Duodenal mucosa (tissue), 2 donors: ENCODE measurements around the gene NUP214.

Experiments
- H3K27ac ChIP-seq: one replicate; pipeline ENCODE4 v1.7.0; 2013; ENCODE audit warnings: low read depth, low read length
- H3K27me3 ChIP-seq, 2 donors: one replicate each; pipeline ENCODE4 v1.7.0; 2013; ENCODE audit warnings: low read length in 2 of 2, control low read depth in 1 of 2; ENCODE audit not compliant: insufficient read depth in 2 of 2, control insufficient read depth in 1 of 2
- H3K36me3 ChIP-seq, 2 donors: one replicate each; pipeline ENCODE4 v1.7.0; 2013; ENCODE audit warnings: low read length in 2 of 2, control low read depth in 1 of 2; ENCODE audit not compliant: insufficient read depth in 2 of 2, control insufficient read depth in 1 of 2
- H3K4me1 ChIP-seq, 2 donors: one replicate each; pipeline ENCODE4 v1.7.0; 2013; ENCODE audit warnings: low read length in 2 of 2, control low read depth in 1 of 2; ENCODE audit not compliant: insufficient read depth in 2 of 2, control insufficient read depth in 1 of 2
- H3K4me3 ChIP-seq, 2 donors: one replicate each; pipeline ENCODE4 v1.7.0; 2013; ENCODE audit warnings: low read length in 2 of 2, low read depth in 1 of 2
- H3K9ac ChIP-seq, 2 donors: one replicate each; pipeline ENCODE4 v1.7.0; 2013; ENCODE audit warnings: low read length in 2 of 2, low read depth in 1 of 2
- H3K9me3 ChIP-seq, 2 donors: one replicate each; pipeline ENCODE4 v1.7.0; 2013; ENCODE audit warnings: low read length in 2 of 2, control low read depth in 1 of 2; ENCODE audit not compliant: control insufficient read depth in 1 of 2

Gene NUP214

GRCh38 chr9:131087354-131087893, 38.0 kb upstream of the NUP214 start:
- H3K27ac ChIP-seq = no peak overlapping the region
- no peaks in the 10 kb centered on the region for H3K27me3 ChIP-seq
- no peaks in the 10 kb centered on the region for H3K4me1 ChIP-seq
- no peak overlapping the region for H3K9ac ChIP-seq
- no peak overlapping the region for H3K4me3 ChIP-seq
- H3K9me3 ChIP-seq = no peaks in the 10 kb centered on the region
- no peaks in the 10 kb centered on the region for H3K36me3 ChIP-seq

GRCh38 chr9:131090025-131090787, 35.2 kb upstream of the NUP214 start:
- Histone ChIP-seq H3K27me3 (peaks cover 7 to 14% of the 10 kb centered on the region in 2 donors), H3K9ac (no peak overlapping the region), H3K4me3 (no peak overlapping the region), H3K4me1 (peaks cover 0 to 6% of the 10 kb centered on the region in 2 donors), H3K9me3 (no peaks in the 10 kb centered on the region), H3K27ac (no peak overlapping the region), H3K36me3 (no peaks in the 10 kb centered on the region)

DNA sequence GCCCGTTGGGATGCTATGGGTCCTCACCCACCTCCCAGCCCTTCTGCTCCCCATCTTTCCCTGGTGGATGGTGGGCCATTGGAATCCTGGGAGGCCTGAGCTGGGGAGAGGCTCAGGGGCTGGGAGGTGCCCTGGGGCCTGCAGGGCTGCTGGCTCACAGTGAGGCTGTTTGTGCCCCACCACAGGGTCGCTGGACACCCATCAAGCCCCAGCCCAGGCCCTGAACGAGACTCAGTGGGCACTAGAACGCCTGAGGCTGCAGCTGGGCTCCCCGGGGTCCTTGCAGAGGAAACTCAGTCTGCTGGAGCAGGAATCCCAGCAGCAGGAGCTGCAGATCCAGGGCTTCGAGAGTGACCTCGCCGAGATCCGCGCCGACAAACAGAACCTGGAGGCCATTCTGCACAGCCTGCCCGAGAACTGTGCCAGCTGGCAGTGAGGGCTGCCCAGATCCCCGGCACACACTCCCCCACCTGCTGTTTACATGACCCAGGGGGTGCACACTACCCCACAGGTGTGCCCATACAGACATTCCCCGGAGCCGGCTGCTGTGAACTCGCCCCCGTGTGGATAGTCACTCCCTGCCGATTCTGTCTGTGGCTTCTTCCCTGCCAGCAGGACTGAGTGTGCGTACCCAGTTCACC, 33.9 kb upstream of the NUP214 start:
- no peak overlapping the region for H3K27ac ChIP-seq
- H3K4me1 ChIP-seq = peaks cover 0 to 9% of the 10 kb centered on the region in 2 donors
- no peaks in the 10 kb centered on the region for H3K36me3 ChIP-seq
- peaks cover 14 to 23% of the 10 kb centered on the region in 2 donors for H3K27me3 ChIP-seq
- no peaks in the 10 kb centered on the region for H3K9me3 ChIP-seq
- no peak overlapping the region for H3K4me3 ChIP-seq
- H3K9ac ChIP-seq = no peak overlapping the region

DNA sequence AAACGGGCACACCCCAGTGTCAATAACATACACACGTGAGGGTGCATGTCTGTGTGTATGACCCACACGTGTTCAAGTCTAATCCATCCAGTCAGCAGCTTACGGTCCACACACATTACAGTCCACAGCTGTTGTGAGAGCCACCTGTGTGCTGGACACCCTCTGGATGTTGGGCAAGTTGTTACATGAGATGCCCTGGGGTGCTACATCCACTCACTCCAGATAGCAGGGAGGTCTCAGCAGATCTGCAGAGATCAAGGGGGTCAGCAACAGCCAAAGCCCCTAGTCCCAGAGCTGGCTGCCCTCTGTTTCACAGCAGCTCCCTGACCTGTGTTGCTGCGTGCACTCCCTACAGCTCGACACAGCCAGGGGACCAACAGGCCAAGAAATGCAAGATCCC, 33.4 kb upstream of the NUP214 start:
- Histone ChIP-seq H3K4me1 (peaks cover 0 to 13% of the 10 kb centered on the region in 2 donors), H3K9me3 (no peaks in the 10 kb centered on the region), H3K27ac (no peak overlapping the region), H3K4me3 (no peak overlapping the region), H3K9ac (no peak overlapping the region), H3K27me3 (peaks cover 14 to 27% of the 10 kb centered on the region in 2 donors), H3K36me3 (no peaks in the 10 kb centered on the region)

- H3K4me3 ChIP-seq = no peak overlapping the region
- H3K36me3 ChIP-seq = no peaks in the 10 kb centered on the region
- H3K27me3 ChIP-seq = peaks cover 17 to 34% of the 10 kb centered on the region in 2 donors
- H3K27ac ChIP-seq = no peak overlapping the region
- H3K9ac ChIP-seq = no peak overlapping the region
- peaks cover 0 to 14% of the 10 kb centered on the region in 2 donors for H3K4me1 ChIP-seq
- no peaks in the 10 kb centered on the region for H3K9me3 ChIP-seq
Measured at GRCh38 chr9:131092548-131093440, 32.6 kb upstream of the NUP214 start.

- Histone ChIP-seq H3K4me1 (peaks cover 0 to 14% of the 10 kb centered on the region in 2 donors), H3K9ac (no peak overlapping the region), H3K36me3 (no peaks in the 10 kb centered on the region), H3K9me3 (no peaks in the 10 kb centered on the region), H3K4me3 (no peak overlapping the region), H3K27me3 (peaks cover 20 to 34% of the 10 kb centered on the region in 2 donors), H3K27ac (no peak overlapping the region)
Measured at GRCh38 chr9:131094015-131094414, 31.4 kb upstream of the NUP214 start.

DNA sequence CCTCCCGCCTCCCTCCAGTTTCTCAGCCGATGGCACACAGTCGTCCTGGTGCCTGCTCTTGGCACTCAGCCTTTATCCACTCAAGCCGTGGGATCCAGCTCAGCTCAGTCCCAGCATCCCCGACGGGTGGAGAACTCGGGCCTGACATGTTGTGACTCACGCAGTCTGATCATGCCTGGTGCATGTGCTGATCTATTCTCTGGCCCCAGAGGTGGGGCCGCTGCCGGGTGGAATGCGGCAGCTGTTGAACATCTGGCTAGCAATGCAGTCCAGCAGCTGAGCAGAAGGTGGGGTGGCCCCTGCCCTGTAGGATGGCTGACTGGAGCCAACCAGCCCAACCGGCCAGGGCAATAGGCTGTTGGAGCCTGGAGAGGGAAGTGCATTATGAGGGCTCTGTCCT, 30.8 kb upstream of the NUP214 start:
- Histone ChIP-seq H3K27me3 (peaks cover 20 to 34% of the 10 kb centered on the region in 2 donors), H3K4me3 (no peak overlapping the region), H3K9ac (no peak overlapping the region), H3K36me3 (no peaks in the 10 kb centered on the region), H3K9me3 (no peaks in the 10 kb centered on the region), H3K4me1 (peaks cover 0 to 14% of the 10 kb centered on the region in 2 donors), H3K27ac (no peak overlapping the region)

DNA sequence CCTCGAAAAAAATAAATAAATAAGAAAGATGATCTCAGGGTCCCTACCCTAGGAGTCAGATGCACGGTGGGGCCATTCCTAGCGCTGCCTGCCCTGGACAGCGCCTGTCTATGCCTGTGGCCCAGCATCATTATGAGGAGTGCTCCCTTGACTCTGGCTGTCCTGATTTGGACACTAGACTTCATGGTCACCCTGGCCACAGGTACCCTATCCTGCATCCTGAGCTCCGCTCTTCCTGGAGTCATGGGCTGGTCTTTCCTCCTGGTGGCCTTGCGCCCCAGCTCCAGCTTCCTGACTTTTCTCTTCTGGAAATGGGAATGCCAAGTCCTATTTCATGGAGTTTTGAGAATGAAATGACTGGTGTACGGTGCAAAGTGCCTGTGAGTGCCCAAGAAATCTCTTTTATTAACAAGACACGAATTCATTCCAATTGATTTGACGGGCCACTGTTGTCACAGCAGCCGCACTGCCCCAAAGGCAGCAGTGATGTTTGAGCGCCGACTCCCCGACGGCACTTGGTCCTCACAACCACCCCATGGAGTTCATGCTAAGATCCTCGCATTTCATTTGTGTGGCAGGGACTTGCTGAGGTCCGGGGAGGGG, 29.6 kb upstream of the NUP214 start:
- Histone ChIP-seq H3K9ac (no peak overlapping the region), H3K4me1 (peaks cover 0 to 14% of the 10 kb centered on the region in 2 donors), H3K9me3 (no peaks in the 10 kb centered on the region), H3K4me3 (peak overlapping the region in 1 of 2 donors; percentile 45), H3K27me3 (peaks cover 20 to 34% of the 10 kb centered on the region in 2 donors), H3K27ac (no peak overlapping the region), H3K36me3 (no peaks in the 10 kb centered on the region)

- peak within 1 kb of the TSS; percentile 35 to 45 for H3K4me3 ChIP-seq
- no peaks in the 10 kb centered on the region for H3K36me3 ChIP-seq
- H3K9ac ChIP-seq = no peak within 1 kb of the TSS
- peaks cover 20 to 34% of the 10 kb centered on the region in 2 donors for H3K27me3 ChIP-seq
- peak within 1 kb of the TSS; percentile 50 for H3K27ac ChIP-seq
- H3K4me1 ChIP-seq = peaks cover 0 to 14% of the 10 kb centered on the region in 2 donors
- no peaks in the 10 kb centered on the region for H3K9me3 ChIP-seq
Measured at GRCh38 chr9:131096269-131097125, 28.9 kb upstream of the NUP214 start, which contains the start of gene AIF1L. Gene AIF1L, plus strand, starts transcription at chr9:131096531. Its CDS starts 99 bp downstream, at chr9:131096630.
